Activated gamma-delta T cell treated with Interleukin-2 at 50 U/mL for 16 hours (primary cell): Measurements from ENCODE around the gene RRAD.
A peak's percentile ranks its signal among the peaks of the same experiment; 100 is the strongest.

Experiments
- DNase-seq: peaks from one replicate; pipeline ENCODE4 v3.0.0-alpha.2; 2020

The RRAD gene

GRCh38 chr16:66931665-66932064 is 6.3 kb upstream of the RRAD start:
- no peak for DNase-seq

- DNase-seq, result no peak
These were observed 4.9 kb upstream of the RRAD start for GRCh38 chr16:66930189-66930588.

- no peak for DNase-seq
These were observed 3.5 kb upstream of the RRAD start for GRCh38 chr16:66928702-66929388.

GRCh38 chr16:66927918-66928649 is 2.7 kb upstream of the RRAD start:
- DNase-seq, result no peak

GRCh38 chr16:66926961-66927436 is 1.7 kb upstream of the RRAD start:
- DNase-seq, result no peak

- DNase-seq, result no peak
These were observed 1.0 kb upstream of the RRAD start for GRCh38 chr16:66926171-66926947.

GRCh38 chr16:66924527-66925321 is 611 bp downstream of the RRAD start:
- peak; percentile 22 for DNase-seq

GRCh38 chr16:66923866-66924265 is 1.5 kb downstream of the RRAD start:
- DNase-seq, result no peak

GRCh38 chr16:66923247-66923731 is 2.0 kb downstream of the RRAD start:
- no peak for DNase-seq

- no peak for DNase-seq
These were observed 3.4 kb downstream of the RRAD start for GRCh38 chr16:66921729-66922450.

- DNase-seq, result no peak
These were observed 4.2 kb downstream of the RRAD start for GRCh38 chr16:66920924-66921680.

GRCh38 chr16:66920299-66920590 is 5.1 kb downstream of the RRAD start:
- no peak for DNase-seq

- DNase-seq, result no peak
These were observed 5.6 kb downstream of the RRAD start for GRCh38 chr16:66919569-66920298.

- DNase-seq, result no peak
These were observed 6.3 kb downstream of the RRAD start, which contains the start of gene CDH16 for GRCh38 chr16:66918803-66919568. Gene CDH16, minus strand, starts transcription at chr16:66918885. Its CDS starts 820 bp downstream, at chr16:66918065.

GRCh38 chr16:66918355-66918754 is 7.0 kb downstream of the RRAD start:
- DNase-seq, result no peak

- no peak for DNase-seq
These were observed 7.6 kb downstream of the RRAD start for GRCh38 chr16:66917741-66918140.

- DNase-seq, result no peak
These were observed 8.8 kb downstream of the RRAD start for GRCh38 chr16:66916518-66916917.

- DNase-seq, result no peak
These were observed 10.3 kb downstream of the RRAD start for GRCh38 chr16:66915041-66915440.

GRCh38 chr16:66914541-66914940 is 10.8 kb downstream of the RRAD start:
- DNase-seq, result no peak

- DNase-seq, result no peak
These were observed 11.6 kb downstream of the RRAD start for GRCh38 chr16:66913711-66914110.
